ENCODE data around the gene CFAP92.

The CFAP92 gene

GRCh38 chr3:129015388-129016105 lies 21.7 kb upstream of the CFAP92 start:
- TF ChIP-seq CTCF (IDR thresholded peaks at IDR 0.05; ENCODE audit: low read depth, low read length, missing control alignments) = no peak
- in situ Hi-C loops (cut with HindIII; ENCODE audit: low sequenced_read_pairs) = loop anchor here (10.0 kb wide), 1 partner anchor 239 kb away; no protein-coding TSS in a partner anchor
- no peak for DNase-seq (ENCODE audit: low read depth)
- no peak overlapping the region for H3K4me3 ChIP-seq (ENCODE audit: low read depth, low read length)

- DNase-seq (ENCODE audit: low read depth) = no peak
- TF ChIP-seq CTCF (IDR thresholded peaks at IDR 0.05; ENCODE audit: low read depth, low read length, missing control alignments) = no peak
- H3K4me3 ChIP-seq (ENCODE audit: low read depth, low read length) = no peak overlapping the region
- in situ Hi-C loops (cut with HindIII; ENCODE audit: low sequenced_read_pairs) = loop anchor here (10.0 kb wide), 1 partner anchor 240 kb away; no protein-coding TSS in a partner anchor
Observed at GRCh38 chr3:129014793-129015345, 21.0 kb upstream of the CFAP92 start.

DNA sequence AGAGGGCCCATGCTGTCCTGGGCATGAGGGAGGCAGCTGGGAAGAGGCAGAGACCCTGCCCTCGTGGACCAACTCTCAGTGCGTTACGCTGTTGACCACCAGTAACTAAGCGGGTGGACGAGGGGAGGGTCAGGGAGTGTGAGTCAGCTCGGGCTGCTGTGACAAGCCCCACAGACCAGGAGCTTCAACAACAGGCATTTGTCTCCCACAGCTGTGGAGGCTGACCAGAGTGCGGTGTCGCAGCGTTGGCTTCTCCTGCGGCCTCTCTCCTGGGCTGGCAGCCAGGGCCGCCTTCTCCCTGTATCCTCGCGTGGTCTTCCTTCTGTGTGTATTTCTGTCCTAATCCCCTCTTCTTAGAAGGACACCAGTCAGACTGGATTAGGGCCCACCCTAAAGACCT lies 20.3 kb upstream of the CFAP92 start:
- in situ Hi-C loops (cut with HindIII; ENCODE audit: low sequenced_read_pairs) = loop anchor here (10.0 kb wide), 1 partner anchor 241 kb away; no protein-coding TSS in a partner anchor
- DNase-seq (ENCODE audit: low read depth) = no peak
- TF ChIP-seq CTCF (IDR thresholded peaks at IDR 0.05; ENCODE audit: low read depth, low read length, missing control alignments) = no peak
- no peak overlapping the region for H3K4me3 ChIP-seq (ENCODE audit: low read depth, low read length)

GRCh38 chr3:129013491-129013891 lies 19.6 kb upstream of the CFAP92 start:
- TF ChIP-seq CTCF (IDR thresholded peaks at IDR 0.05; ENCODE audit: low read depth, low read length, missing control alignments) = no peak
- in situ Hi-C loops (cut with HindIII; ENCODE audit: low sequenced_read_pairs) = loop anchor here (10.0 kb wide), 1 partner anchor 241 kb away; no protein-coding TSS in a partner anchor
- H3K4me3 ChIP-seq (ENCODE audit: low read depth, low read length) = no peak overlapping the region
- DNase-seq (ENCODE audit: low read depth) = no peak

DNA sequence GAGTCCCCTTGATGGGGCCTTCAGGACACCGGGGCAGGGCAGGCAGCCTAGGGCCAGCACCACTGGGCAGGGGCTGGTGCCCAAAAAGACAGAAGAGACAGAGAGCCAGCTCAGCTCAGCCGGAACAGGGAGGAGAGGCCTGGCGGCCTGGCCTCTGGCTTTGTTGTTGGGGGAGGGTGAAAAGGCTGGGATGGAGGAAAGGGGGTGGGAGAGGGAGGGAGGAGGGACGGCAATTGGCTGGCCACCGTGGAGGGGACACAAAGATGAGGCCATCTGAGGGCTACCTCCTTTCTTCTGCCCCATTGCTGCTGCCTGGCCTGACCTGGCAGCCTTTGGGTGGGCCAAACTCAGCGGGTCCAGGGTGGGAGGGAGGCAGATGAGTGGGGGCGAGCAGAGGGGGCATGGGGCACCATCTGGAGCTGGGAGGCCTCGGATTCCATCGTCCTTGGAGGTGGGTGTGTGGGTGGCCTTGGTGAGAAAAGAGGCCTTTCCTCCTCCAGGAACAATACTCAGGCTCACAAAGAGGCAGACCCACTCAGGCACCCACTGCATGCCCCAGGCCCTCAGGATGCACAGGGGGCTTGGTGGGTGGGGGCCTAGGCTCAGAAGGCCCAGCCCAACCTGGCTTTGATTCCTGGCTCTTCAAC lies 16.6 kb upstream of the CFAP92 start:
- DNase-seq (ENCODE audit: low read depth) = no peak
- in situ Hi-C loops (cut with HindIII; ENCODE audit: low sequenced_read_pairs) = loop anchor here (10.0 kb wide), 1 partner anchor 244 kb away; no protein-coding TSS in a partner anchor

More for the DNA sequence above, 16.6 kb upstream of the CFAP92 start:
- TF ChIP-seq CTCF (IDR thresholded peaks at IDR 0.05; ENCODE audit: low read depth, low read length, missing control alignments) = no peak
- H3K4me3 ChIP-seq (ENCODE audit: low read depth, low read length) = no peak overlapping the region
